CMK (cell line): ENCODE measurements around the gene CD55.

Source experiments
- DNase-seq: peaks from one replicate; pipeline ENCODE4 v3.0.0-alpha.2; 2010; ENCODE audit warnings: low read depth

CD55 gene

GRCh38 chr1:207329469-207329868 is 8.0 kb downstream of the CD55 start:
- DNase-seq: no peak

- DNase-seq: no peak
These were observed 8.7 kb downstream of the CD55 start for GRCh38 chr1:207330011-207330710.

- no peak for DNase-seq
These were observed 10.2 kb downstream of the CD55 start for GRCh38 chr1:207331354-207332313.

- DNase-seq: no peak
These were observed 11.6 kb downstream of the CD55 start for GRCh38 chr1:207333009-207333600.

- no peak for DNase-seq
These were observed 12.1 kb downstream of the CD55 start for GRCh38 chr1:207333620-207334019.

GRCh38 chr1:207334337-207334736 is 12.9 kb downstream of the CD55 start:
- DNase-seq: no peak

GRCh38 chr1:207335138-207335537 is 13.7 kb downstream of the CD55 start:
- no peak for DNase-seq

GRCh38 chr1:207335695-207336363 is 14.4 kb downstream of the CD55 start:
- DNase-seq: no peak

GRCh38 chr1:207336559-207337467 is 15.3 kb downstream of the CD55 start:
- no peak for DNase-seq

- no peak for DNase-seq
These were observed 20.9 kb downstream of the CD55 start for GRCh38 chr1:207342332-207342731.

GRCh38 chr1:207343675-207344074 is 22.2 kb downstream of the CD55 start:
- no peak for DNase-seq

- no peak for DNase-seq
These were observed 22.7 kb downstream of the CD55 start for GRCh38 chr1:207344221-207344620.

GRCh38 chr1:207345644-207346477 is 24.4 kb downstream of the CD55 start:
- DNase-seq: no peak

- DNase-seq: no peak
These were observed 25.0 kb downstream of the CD55 start for GRCh38 chr1:207346513-207346912.

- DNase-seq: no peak
These were observed 28.5 kb downstream of the CD55 start for GRCh38 chr1:207349979-207350378.

GRCh38 chr1:207352554-207352953 is 31.1 kb downstream of the CD55 start:
- no peak for DNase-seq

- DNase-seq: no peak
These were observed 33.6 kb downstream of the CD55 start for GRCh38 chr1:207355060-207355459.

- no peak for DNase-seq
These were observed 34.2 kb downstream of the CD55 start for GRCh38 chr1:207355513-207356295.

GRCh38 chr1:207361029-207361428 is 39.6 kb downstream of the CD55 start:
- no peak for DNase-seq
